GM18873 (cell line): Measurements from ENCODE around the gene SLC35A3.
A peak's percentile ranks its signal among the peaks of the same experiment; 100 is the strongest.

Experiments used
- ATAC-seq: cut with Tn5 transposase; IDR thresholded peaks from one replicate; pipeline ENCODE4 v1.9.1; 2021; ENCODE audit warnings: mild to moderate bottlenecking, moderate library complexity, moderate number of reproducible peaks; ENCODE audit not compliant: unreplicated experiment, low FRiP score

The SLC35A3 gene

GRCh38 chr1:100073531-100073930 is 103.7 kb downstream of the SLC35A3 start:
- no peak for ATAC-seq

- no peak for ATAC-seq
Measured at GRCh38 chr1:100074604-100075395, 105.0 kb downstream of the SLC35A3 start.

- ATAC-seq, result no peak
Measured at GRCh38 chr1:100075773-100076172, 106.0 kb downstream of the SLC35A3 start.

GRCh38 chr1:100076319-100076718 is 106.5 kb downstream of the SLC35A3 start:
- peak; percentile 4 for ATAC-seq

GRCh38 chr1:100076744-100077143 is 106.9 kb downstream of the SLC35A3 start:
- peak; percentile 84 for ATAC-seq

- ATAC-seq, result peak; percentile 45
Measured at GRCh38 chr1:100077531-100077930, 107.7 kb downstream of the SLC35A3 start.

GRCh38 chr1:100080331-100080730 is 110.5 kb downstream of the SLC35A3 start:
- no peak for ATAC-seq
